ENCODE measurements around the gene ELP4.

ELP4 gene

DNA sequence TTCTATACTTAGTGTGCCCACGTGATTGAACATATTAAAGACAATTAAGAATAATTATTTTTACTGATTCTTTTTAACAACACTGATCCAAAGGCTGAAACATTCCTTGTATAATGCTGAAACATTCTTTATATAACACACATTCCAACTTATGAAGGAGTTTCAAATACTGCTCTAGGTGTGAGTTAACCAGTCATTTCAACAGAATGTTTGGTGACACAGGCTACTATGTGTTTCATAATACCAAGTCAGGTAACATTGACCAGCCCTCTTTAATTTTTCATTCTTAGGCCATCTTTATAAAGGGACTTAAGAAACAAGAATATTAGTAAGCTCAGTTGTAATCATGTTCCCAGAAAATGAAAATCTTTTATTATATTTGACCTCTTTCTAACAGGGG lies 136.6 kb downstream of the ELP4 start:
- no peak overlapping the region for H3K4me3 ChIP-seq
- DNase-seq (ENCODE audit: low read depth, low spot score) = no peak
- H3K36me3 ChIP-seq (ENCODE audit: insufficient read depth, low read length) = no peaks in the 10 kb centered on the region
- H3K9me3 ChIP-seq (ENCODE audit: low read depth, low read length) = no peaks in the 10 kb centered on the region
- TF ChIP-seq EZH2 (IDR thresholded peaks at IDR 0.05) = no peak
- no peak for TF ChIP-seq POLR2AphosphoS5 (IDR thresholded peaks at IDR 0.05; ENCODE audit: borderline replicate concordance, low read depth, low read length)
- TF ChIP-seq FOXP2 (optimal IDR thresholded peaks at IDR 0.05; ENCODE audit: control extremely low read depth, extremely low read length, insufficient read depth) = no peak
- H3K9ac ChIP-seq (ENCODE audit: insufficient read length) = no peak overlapping the region
- H3K27ac ChIP-seq = no peak overlapping the region

DNA sequence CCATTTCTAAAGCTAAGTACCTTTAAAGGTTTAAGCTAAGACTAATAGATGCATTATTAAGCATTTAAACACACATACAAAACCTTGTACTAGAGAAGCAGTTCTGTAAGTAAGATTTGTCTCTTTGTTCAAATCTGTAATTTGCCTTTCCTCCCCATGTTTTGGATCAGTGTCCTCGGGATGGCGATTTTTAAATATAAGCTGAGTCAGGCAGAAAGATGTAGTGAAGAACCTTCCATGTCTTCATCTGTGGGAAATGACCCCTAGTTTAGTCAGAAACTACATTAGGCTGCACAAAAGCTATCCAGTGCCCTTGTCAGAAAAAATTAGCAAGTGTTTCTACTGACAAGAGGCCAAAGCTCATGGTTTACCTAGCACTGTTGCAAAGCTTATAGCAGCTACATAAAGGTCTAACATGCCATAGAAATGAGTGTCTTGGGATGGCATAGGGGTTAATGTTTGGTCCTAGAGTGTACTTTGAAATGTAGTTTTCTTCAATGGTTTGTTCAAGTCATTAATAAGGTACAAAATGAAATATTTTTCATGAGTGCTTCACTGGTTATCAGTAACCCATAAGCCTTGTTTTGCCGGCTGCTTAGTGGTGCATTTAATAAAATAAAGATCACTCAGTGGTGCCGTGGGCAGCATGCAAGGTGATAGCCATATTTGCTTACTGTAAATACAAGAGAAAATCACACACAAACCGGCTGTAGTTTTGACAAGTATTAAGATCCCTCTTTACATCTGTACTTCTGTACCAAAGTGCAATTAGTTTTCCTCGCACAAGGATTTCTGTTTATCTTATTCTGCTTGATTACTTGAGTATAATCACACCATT lies 139.8 kb downstream of the ELP4 start:
- no peak overlapping the region for H3K4me3 ChIP-seq
- DNase-seq (ENCODE audit: low read depth, low spot score) = no peak
- no peak overlapping the region for H3K9ac ChIP-seq (ENCODE audit: insufficient read length)
- no peak overlapping the region for H3K27ac ChIP-seq
- no peaks in the 10 kb centered on the region for H3K9me3 ChIP-seq (ENCODE audit: low read depth, low read length)
- no peaks in the 10 kb centered on the region for H3K36me3 ChIP-seq (ENCODE audit: insufficient read depth, low read length)
- TF ChIP-seq POLR2AphosphoS5 (IDR thresholded peaks at IDR 0.05; ENCODE audit: borderline replicate concordance, low read depth, low read length) (no peak), EZH2 (IDR thresholded peaks at IDR 0.05) (no peak), FOXP2 (optimal IDR thresholded peaks at IDR 0.05; ENCODE audit: control extremely low read depth, extremely low read length, insufficient read depth) (no peak)

DNA sequence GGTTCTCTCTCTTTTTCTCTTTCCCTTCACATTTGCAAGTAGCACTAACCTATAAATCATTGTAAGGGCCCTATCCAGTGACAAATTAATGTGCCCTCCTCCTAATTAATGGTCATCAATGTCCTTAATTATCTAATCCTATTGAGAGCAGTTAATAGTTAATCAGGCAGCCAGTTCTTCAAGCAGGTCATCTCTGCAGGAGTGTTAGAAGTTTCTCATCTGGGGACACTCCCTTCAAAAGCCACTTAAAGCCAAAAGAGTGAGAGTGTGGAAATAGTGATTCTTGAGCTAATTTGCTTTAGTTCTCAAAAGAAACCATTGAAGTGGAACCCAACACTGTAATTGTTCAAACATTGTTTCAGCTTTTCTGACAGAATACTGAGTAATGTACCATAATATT lies 141.6 kb downstream of the ELP4 start:
- H3K4me3 ChIP-seq = no peak overlapping the region
- TF ChIP-seq EZH2 (IDR thresholded peaks at IDR 0.05) = no peak
- no peak for TF ChIP-seq POLR2AphosphoS5 (IDR thresholded peaks at IDR 0.05; ENCODE audit: borderline replicate concordance, low read depth, low read length)
- no peak for TF ChIP-seq FOXP2 (optimal IDR thresholded peaks at IDR 0.05; ENCODE audit: control extremely low read depth, extremely low read length, insufficient read depth)
- no peak overlapping the region for H3K9ac ChIP-seq (ENCODE audit: insufficient read length)
- DNase-seq (ENCODE audit: low read depth, low spot score) = no peak
- H3K9me3 ChIP-seq (ENCODE audit: low read depth, low read length) = no peaks in the 10 kb centered on the region
- no peak overlapping the region for H3K27ac ChIP-seq
- H3K36me3 ChIP-seq (ENCODE audit: insufficient read depth, low read length) = no peaks in the 10 kb centered on the region

DNA sequence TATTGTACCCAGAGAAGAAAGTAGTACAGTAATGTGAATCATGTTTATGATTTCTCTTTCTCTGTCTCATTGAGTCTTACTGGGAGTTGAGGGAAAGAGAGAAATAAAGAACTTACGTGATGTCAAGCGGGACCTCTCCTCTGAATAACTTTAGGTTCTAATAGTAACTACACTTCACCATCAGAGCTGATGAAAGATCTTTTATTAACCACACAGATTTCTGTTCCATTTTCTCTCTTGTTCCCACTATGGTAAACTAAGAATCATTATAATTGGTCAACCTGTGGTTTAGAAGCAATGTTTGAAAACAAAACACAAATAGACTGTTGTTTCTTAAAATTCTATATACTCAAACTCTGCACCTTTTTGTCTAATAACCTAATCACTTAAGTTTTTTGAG lies 142.3 kb downstream of the ELP4 start:
- no peak overlapping the region for H3K9ac ChIP-seq (ENCODE audit: insufficient read length)
- DNase-seq (ENCODE audit: low read depth, low spot score) = no peak
- TF ChIP-seq POLR2AphosphoS5 (IDR thresholded peaks at IDR 0.05; ENCODE audit: borderline replicate concordance, low read depth, low read length) = no peak
- no peak for TF ChIP-seq FOXP2 (optimal IDR thresholded peaks at IDR 0.05; ENCODE audit: control extremely low read depth, extremely low read length, insufficient read depth)
- TF ChIP-seq EZH2 (IDR thresholded peaks at IDR 0.05) = no peak
- no peak overlapping the region for H3K27ac ChIP-seq
- no peaks in the 10 kb centered on the region for H3K9me3 ChIP-seq (ENCODE audit: low read depth, low read length)
- H3K4me3 ChIP-seq = no peak overlapping the region
- H3K36me3 ChIP-seq (ENCODE audit: insufficient read depth, low read length) = no peaks in the 10 kb centered on the region

GRCh38 chr11:31652528-31652927 lies 143.0 kb downstream of the ELP4 start:
- no peaks in the 10 kb centered on the region for H3K9me3 ChIP-seq (ENCODE audit: low read depth, low read length)
- no peak overlapping the region for H3K27ac ChIP-seq
- no peaks in the 10 kb centered on the region for H3K36me3 ChIP-seq (ENCODE audit: insufficient read depth, low read length)
- no peak for DNase-seq (ENCODE audit: low read depth, low spot score)
- TF ChIP-seq FOXP2 (optimal IDR thresholded peaks at IDR 0.05; ENCODE audit: control extremely low read depth, extremely low read length, insufficient read depth) (no peak), EZH2 (IDR thresholded peaks at IDR 0.05) (no peak), POLR2AphosphoS5 (IDR thresholded peaks at IDR 0.05; ENCODE audit: borderline replicate concordance, low read depth, low read length) (no peak)
- no peak overlapping the region for H3K9ac ChIP-seq (ENCODE audit: insufficient read length)
- no peak overlapping the region for H3K4me3 ChIP-seq

- TF ChIP-seq FOXP2 (optimal IDR thresholded peaks at IDR 0.05; ENCODE audit: control extremely low read depth, extremely low read length, insufficient read depth) = no peak
- no peak for TF ChIP-seq EZH2 (IDR thresholded peaks at IDR 0.05)
- TF ChIP-seq POLR2AphosphoS5 (IDR thresholded peaks at IDR 0.05; ENCODE audit: borderline replicate concordance, low read depth, low read length) = no peak
- H3K9me3 ChIP-seq (ENCODE audit: low read depth, low read length) = no peaks in the 10 kb centered on the region
- no peaks in the 10 kb centered on the region for H3K36me3 ChIP-seq (ENCODE audit: insufficient read depth, low read length)
- no peak overlapping the region for H3K9ac ChIP-seq (ENCODE audit: insufficient read length)
- no peak overlapping the region for H3K27ac ChIP-seq
- DNase-seq (ENCODE audit: low read depth, low spot score) = no peak
- no peak overlapping the region for H3K4me3 ChIP-seq
These were observed 145.9 kb downstream of the ELP4 start for GRCh38 chr11:31655483-31655882.

- no peak overlapping the region for H3K4me3 ChIP-seq
- H3K9me3 ChIP-seq (ENCODE audit: low read depth, low read length) = no peaks in the 10 kb centered on the region
- H3K27ac ChIP-seq = no peak overlapping the region
- no peaks in the 10 kb centered on the region for H3K36me3 ChIP-seq (ENCODE audit: insufficient read depth, low read length)
- H3K9ac ChIP-seq (ENCODE audit: insufficient read length) = no peak overlapping the region
- DNase-seq (ENCODE audit: low read depth, low spot score) = no peak
- TF ChIP-seq FOXP2 (optimal IDR thresholded peaks at IDR 0.05; ENCODE audit: control extremely low read depth, extremely low read length, insufficient read depth) (no peak), POLR2AphosphoS5 (IDR thresholded peaks at IDR 0.05; ENCODE audit: borderline replicate concordance, low read depth, low read length) (no peak), EZH2 (IDR thresholded peaks at IDR 0.05) (no peak)
These were observed 146.5 kb downstream of the ELP4 start for GRCh38 chr11:31656051-31656450.

DNA sequence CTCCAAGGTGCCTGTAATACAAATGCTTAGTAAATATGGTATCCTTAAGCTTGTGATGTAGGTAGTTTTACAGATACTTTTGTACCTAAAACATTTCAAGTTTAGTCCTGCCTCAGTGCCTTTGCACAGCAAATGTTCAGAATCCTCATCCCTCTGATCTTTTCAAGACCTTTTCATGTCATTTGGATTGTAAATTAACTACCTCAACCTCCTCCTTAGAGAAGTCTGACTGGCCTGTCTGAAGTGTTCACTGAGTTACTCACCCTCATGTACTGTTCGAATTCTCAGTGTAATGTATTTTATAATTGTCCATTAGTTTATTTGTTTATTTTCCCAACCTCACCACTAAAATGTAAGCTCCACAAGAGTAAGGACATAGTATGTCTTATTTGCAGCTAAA lies 147.5 kb downstream of the ELP4 start:
- no peak overlapping the region for H3K9ac ChIP-seq (ENCODE audit: insufficient read length)
- H3K4me3 ChIP-seq = no peak overlapping the region
- DNase-seq (ENCODE audit: low read depth, low spot score) = no peak
- no peak for TF ChIP-seq EZH2 (IDR thresholded peaks at IDR 0.05)
- no peak for TF ChIP-seq FOXP2 (optimal IDR thresholded peaks at IDR 0.05; ENCODE audit: control extremely low read depth, extremely low read length, insufficient read depth)
- TF ChIP-seq POLR2AphosphoS5 (IDR thresholded peaks at IDR 0.05; ENCODE audit: borderline replicate concordance, low read depth, low read length) = no peak
- H3K27ac ChIP-seq = no peak overlapping the region
- H3K9me3 ChIP-seq (ENCODE audit: low read depth, low read length) = no peaks in the 10 kb centered on the region
- H3K36me3 ChIP-seq (ENCODE audit: insufficient read depth, low read length) = no peaks in the 10 kb centered on the region
